B cell (primary cell): ENCODE data around the gene EDC3. TPM values are rescaled to one million over a fixed set of nuclear protein-coding genes. Genes with fewer than 3 reads are reported as not detected.

Experiments used
- ATAC-seq: fragments of 200-7000 bp; cut with Tn5 transposase; one replicate; pipeline ENCODE4 v1.10.0; 2021; ENCODE audit warnings: low read depth, mild to moderate bottlenecking, moderate number of reproducible peaks, moderate library complexity
- CTCF ChIA-PET: fragments of 350-600 bp; sonication (Branson Sonifier 250); formaldehyde crosslinking; loops from one replicate; lab custom pipeline; 2021; ENCODE audit warnings: antibody characterized with exemption, inconsistent platforms; lab: Charles Lee
- POLR2A ChIA-PET: fragments of 350-600 bp; sonication (Branson Sonifier 250); formaldehyde crosslinking; loops from one replicate; lab custom pipeline; 2021; ENCODE audit warnings: antibody characterized with exemption; lab: Charles Lee
- DNase-seq: peaks from one replicate; pipeline ENCODE4 v3.0.0; 2013
- H2AFZ ChIP-seq: 2 replicates; pipeline ENCODE4 v1.6.1; 2012; ENCODE audit warnings: mild to moderate bottlenecking, low read depth, low read length; ENCODE audit not compliant: insufficient read depth, poor library complexity, severe bottlenecking
- H3K27ac ChIP-seq, 2 donors: 1 replicate in 1 of 2; 2 replicates in 1 of 2; pipeline ENCODE4 v1.5.1; 2012 to 2013; ENCODE audit warnings: low read length in 2 of 2, mild to moderate bottlenecking in 2 of 2, moderate library complexity in 1 of 2
- H3K27me3 ChIP-seq, 4 experiments: fragments of 200-600 bp in 1 of 4; sonication (generic) in 1 of 4; replicated peaks in 1 of 4; 1 replicate in 2 of 4; 2 replicates in 2 of 4; pipeline versions ENCODE4 v1.6.1 to v1.7.0; 2013 to 2016; ENCODE audit warnings: low read length in 3 of 4, mild to moderate bottlenecking in 2 of 4, mixed read lengths in 1 of 4, moderate library complexity in 1 of 4; ENCODE audit not compliant: insufficient read depth in 4 of 4, control insufficient read depth in 3 of 4; ENCODE audit errors: control extremely low read depth in 1 of 4
- H3K36me3 ChIP-seq, 2 experiments: replicated peaks in 1 of 2; 1 replicate in 1 of 2; 2 replicates in 1 of 2; pipeline versions ENCODE4 v1.6.1 to v1.7.1; 2013; ENCODE audit warnings: low read length in 1 of 2; ENCODE audit not compliant: insufficient read depth in 2 of 2, control insufficient read depth in 1 of 2; ENCODE audit errors: control extremely low read depth in 1 of 2, extremely low read depth in 1 of 2
- H3K4me1 ChIP-seq, 2 donors: fragments of 200-600 bp in 1 of 2; sonication (generic) in 1 of 2; 1 replicate in 1 of 2; 2 replicates in 1 of 2; pipeline versions ENCODE4 v1.5.1 to v1.6.1; 2013 to 2017; ENCODE audit warnings: low read length in 2 of 2; ENCODE audit not compliant: control insufficient read depth in 2 of 2, insufficient read depth in 2 of 2
- H3K4me2 ChIP-seq: replicated peaks from 2 replicates; pipeline ENCODE3; 2012; ENCODE audit warnings: mild to moderate bottlenecking, low read depth, low read length; ENCODE audit not compliant: poor library complexity, severe bottlenecking
- H3K4me3 ChIP-seq, 5 experiments: fragments of 200-600 bp in 1 of 5; sonication (generic) in 1 of 5; 1 replicate in 3 of 5; 2 replicates in 2 of 5; pipeline versions ENCODE4 v1.5.1 to v1.7.0; 2011 to 2016; ENCODE audit warnings: low read length in 4 of 5, mild to moderate bottlenecking in 4 of 5, low read depth in 2 of 5, control low read depth in 1 of 5, moderate library complexity in 1 of 5; ENCODE audit not compliant: insufficient read depth in 1 of 5; ENCODE audit errors: control extremely low read depth in 1 of 5, extremely low read depth in 1 of 5
- H3K79me2 ChIP-seq: fragments of 200-600 bp; sonication (generic); one replicate; pipeline ENCODE4 v1.6.0; 2016; ENCODE audit warnings: low read length; ENCODE audit not compliant: control insufficient read depth, insufficient read depth
- H3K9ac ChIP-seq: fragments of 200-600 bp; sonication (generic); 2 replicates; pipeline ENCODE4 v1.6.1; 2017; ENCODE audit warnings: mild to moderate bottlenecking, low read length, moderate library complexity
- H3K9me3 ChIP-seq, 3 donors: one replicate each; pipeline versions ENCODE4 v1.6.1 to v1.7.1; 2013; ENCODE audit warnings: low read length in 2 of 3; ENCODE audit not compliant: control insufficient read depth in 2 of 3, insufficient read depth in 1 of 3; ENCODE audit errors: control extremely low read depth in 1 of 3
- H4K20me1 ChIP-seq: 2 replicates; pipeline ENCODE4 v1.6.0; 2012; ENCODE audit warnings: mild to moderate bottlenecking, low read length; ENCODE audit not compliant: insufficient read depth, control insufficient read depth, poor library complexity, severe bottlenecking
- H3K27ac Mint-ChIP-seq: one replicate; pipeline ENCODE4 v1.8.0; 2021; ENCODE audit warnings: mixed read lengths
- H3K27me3 Mint-ChIP-seq: one replicate; pipeline ENCODE4 v1.8.0; 2021; ENCODE audit warnings: mixed read lengths
- H3K4me1 Mint-ChIP-seq: one replicate; pipeline ENCODE4 v1.8.0; 2021; ENCODE audit warnings: mixed read lengths
- H3K4me3 Mint-ChIP-seq: one replicate; pipeline ENCODE4 v1.8.0; 2021; ENCODE audit warnings: mixed read lengths
- H3K9me3 Mint-ChIP-seq: one replicate; pipeline ENCODE4 v1.8.0; 2022; ENCODE audit warnings: mixed read lengths; ENCODE audit not compliant: insufficient read depth
- CTCF ChIP-seq: fragments of 200-600 bp; IDR thresholded peaks from one replicate; pipeline ENCODE4 v1.8.0; 2022; ENCODE audit warnings: antibody characterized with exemption, mild to moderate bottlenecking
- EZH2 ChIP-seq: IDR thresholded peaks from 2 replicates; pipeline ENCODE4 v1.6.1; 2012; ENCODE audit warnings: borderline replicate concordance, low read depth, mild to moderate bottlenecking, moderate library complexity, low read length; ENCODE audit not compliant: insufficient read depth, poor library complexity, severe bottlenecking
- WGBS: methylation state at CpG from one replicate; pipeline ENCODE4 v1.1.5; 2013; ENCODE audit warnings: missing lambda C conversion rate; ENCODE audit not compliant: insufficient coverage; 5-methylcytosine and 5-hydroxymethylcytosine counted together
- intact Hi-C: fragments of 100-400 bp; cut with micrococcal nuclease; formaldehyde crosslinking; loops from one replicate; pipeline ENCODE4 v1.10.0; 2022
- polyA plus RNA-seq: library from polyadenylated mRNA; depleted of rRNA; stranded (reverse); fragments of >200 nt; gene quantifications from 2 replicates; pipeline ENCODE4 v1.2.3, GENCODE V29; 2012
- total RNA-seq, 2 donors: library from RNA; stranded (reverse); fragments of 120-200 nt in 1 of 2; gene quantifications; 1 replicate in 1 of 2; 2 replicates in 1 of 2; pipeline versions ENCODE4 v1.2.3 to v1.2.4, GENCODE V29; 2013 to 2022

Gene EDC3
- total and polyA plus RNA-seq, 2 donors (not counting 1 experiment from before 2014, with no cell fraction given): 16.9 to 55.4 TPM

- no peak overlapping the region for H3K27ac ChIP-seq
- no peaks in the 10 kb centered on the region for H3K27me3 Mint-ChIP-seq
- no peaks in the 10 kb centered on the region for H3K9me3 ChIP-seq
- intact Hi-C loops: no loop called here
- H3K4me2 ChIP-seq: no peak overlapping the region
- ChIA-PET CTCF (interaction anchor here (0.6 kb wide), 1 partner anchor 132 kb away, joined by 3 read pairs; no protein-coding TSS in a partner anchor), POLR2A (no interaction called here)
- no peaks in the 10 kb centered on the region for H3K9me3 Mint-ChIP-seq
- H3K27me3 ChIP-seq: no peaks in the 10 kb centered on the region
- peaks cover 26% of the 10 kb centered on the region for H3K79me2 ChIP-seq
- H3K4me1 ChIP-seq: no peaks in the 10 kb centered on the region
- peaks cover 8% of the 10 kb centered on the region for H4K20me1 ChIP-seq
- ATAC-seq: no peak
- no peak for DNase-seq
- H2AFZ ChIP-seq: no peak overlapping the region
- no peak overlapping the region for H3K4me3 ChIP-seq
- no peak for TF ChIP-seq EZH2
- TF ChIP-seq CTCF: no peak
- H3K9ac ChIP-seq: no peak overlapping the region
- WGBS: 100% methylated on average over 1 of the region's 3 CpGs
- H3K36me3 ChIP-seq: peaks cover 3 to 34% of the 10 kb centered on the region in 2 experiments
- H3K4me3 Mint-ChIP-seq: no peak overlapping the region
- H3K4me1 Mint-ChIP-seq: peaks cover 9% of the 10 kb centered on the region
- H3K27ac Mint-ChIP-seq: no peak overlapping the region
Measured at GRCh38 chr15:74674161-74674560, 21.7 kb downstream of the EDC3 start.

- no peaks in the 10 kb centered on the region for H3K4me1 ChIP-seq
- ChIA-PET CTCF (interaction anchor here (0.7 kb wide), 2 partner anchors 32 to 37 kb away, joined by 4 read pairs; no protein-coding TSS in a partner anchor), POLR2A (no interaction called here)
- H3K9me3 ChIP-seq: no peaks in the 10 kb centered on the region
- Mint-ChIP-seq H3K9me3 (no peaks in the 10 kb centered on the region), H3K4me1 (no peaks in the 10 kb centered on the region), H3K27ac (no peak overlapping the region), H3K27me3 (no peaks in the 10 kb centered on the region), H3K4me3 (no peak overlapping the region)
- no peak overlapping the region for H2AFZ ChIP-seq
- no peaks in the 10 kb centered on the region for H3K27me3 ChIP-seq
- H4K20me1 ChIP-seq: no peaks in the 10 kb centered on the region
- intact Hi-C loops: no loop called here
- peaks cover 5% of the 10 kb centered on the region for H3K79me2 ChIP-seq
- WGBS: no CpG with 5 or more reads among the region's 4 CpGs
- no peak overlapping the region for H3K27ac ChIP-seq
- DNase-seq (no peak), ATAC-seq (no peak)
- no peak overlapping the region for H3K4me3 ChIP-seq
- H3K9ac ChIP-seq: no peak overlapping the region
- H3K4me2 ChIP-seq: no peak overlapping the region
- H3K36me3 ChIP-seq: peaks cover 0 to 39% of the 10 kb centered on the region in 2 experiments
- TF ChIP-seq EZH2: no peak
- TF ChIP-seq CTCF: no peak
Measured at GRCh38 chr15:74669627-74670026, 26.2 kb downstream of the EDC3 start.
